ENCODE results near the gene SPATA6L. TPM values are rescaled to one million over a fixed set of nuclear protein-coding genes. Genes with fewer than 3 reads are reported as not detected.

The SPATA6L gene
- total RNA-seq, 1 experiment from 2014 or later, result 1.8 TPM

GRCh38 chr9:4615251-4615650, 51.0 kb downstream of the SPATA6L start:
- H3K4me3 Mint-ChIP-seq, result no peak overlapping the region
- DNase-seq (ENCODE audit: low spot score), result no peak
- ChIA-PET POLR2A (no interaction called here), CTCF (interaction anchor here (0.6 to 2.3 kb wide), 2 partner anchors 11 to 25 kb away, joined by 3 to 7 read pairs; no protein-coding TSS in a partner anchor)
- H3K27me3 Mint-ChIP-seq (ENCODE audit: low read depth), result no peaks in the 10 kb centered on the region
- no peaks in the 10 kb centered on the region for H3K36me3 Mint-ChIP-seq
- no peak for ATAC-seq
- H3K9me3 Mint-ChIP-seq, result no peaks in the 10 kb centered on the region
- H3K4me1 Mint-ChIP-seq, result peaks cover 15% of the 10 kb centered on the region
- H3K27ac Mint-ChIP-seq, result no peak overlapping the region
- TF ChIP-seq NR2C2 (CRISPR knock-in tag; IDR thresholded peaks at IDR 0.05) (no peak), ZSCAN18 (CRISPR knock-in tag; IDR thresholded peaks at IDR 0.05) (no peak), ZNF532 (CRISPR knock-in tag; IDR thresholded peaks at IDR 0.05; ENCODE audit: borderline replicate concordance) (no peak), IRF1 (CRISPR knock-in tag; IDR thresholded peaks at IDR 0.05) (no peak), AFF4 (CRISPR knock-in tag; IDR thresholded peaks at IDR 0.05; ENCODE audit: borderline replicate concordance) (no peak), TEAD4 (CRISPR knock-in tag; IDR thresholded peaks at IDR 0.05) (no peak), AR (CRISPR knock-in tag; IDR thresholded peaks at IDR 0.05) (no peak), E2F5 (CRISPR knock-in tag; IDR thresholded peaks at IDR 0.05) (no peak), SMAD4 (CRISPR knock-in tag; IDR thresholded peaks at IDR 0.05) (no peak), FOXK1 (CRISPR knock-in tag; IDR thresholded peaks at IDR 0.05) (no peak), ARID4B (CRISPR knock-in tag; IDR thresholded peaks at IDR 0.05; ENCODE audit: borderline replicate concordance) (no peak), ZNF425 (CRISPR knock-in tag; conservative IDR thresholded peaks at IDR 0.05) (no peak), CREB1 (CRISPR knock-in tag; IDR thresholded peaks at IDR 0.05) (no peak), E2F1 (CRISPR knock-in tag; IDR thresholded peaks at IDR 0.05) (no peak)

Data from WTC11 (cell line).